NCI-H2081 (cell line): Measurements from ENCODE around the gene PROX2.

Experiments used
- DNase-seq, 2 experiments: peaks; one replicate each; lab custom pipeline; 2025; lab: John Stamatoyannopoulos, UW

PROX2 gene

DNA sequence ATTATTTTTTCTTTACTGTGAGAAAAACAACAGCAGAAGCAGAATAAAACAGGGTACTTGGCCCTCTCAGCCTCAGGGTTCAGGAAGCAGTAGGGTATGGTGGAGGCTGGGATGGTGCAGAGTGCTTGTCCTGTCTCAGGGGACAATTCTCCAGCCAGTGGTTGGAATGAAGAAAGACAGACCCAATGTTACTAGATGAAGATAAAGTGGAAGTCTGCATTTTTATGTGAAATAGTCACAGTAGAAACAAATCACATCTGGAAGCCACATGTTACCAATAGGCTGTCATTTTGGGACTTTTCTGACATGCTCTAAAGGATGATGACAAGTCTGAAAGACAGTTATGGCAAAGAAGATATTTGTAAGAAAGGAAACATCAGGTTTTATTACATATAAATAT, 32.3 kb downstream of the PROX2 start:
- no peak for DNase-seq

DNA sequence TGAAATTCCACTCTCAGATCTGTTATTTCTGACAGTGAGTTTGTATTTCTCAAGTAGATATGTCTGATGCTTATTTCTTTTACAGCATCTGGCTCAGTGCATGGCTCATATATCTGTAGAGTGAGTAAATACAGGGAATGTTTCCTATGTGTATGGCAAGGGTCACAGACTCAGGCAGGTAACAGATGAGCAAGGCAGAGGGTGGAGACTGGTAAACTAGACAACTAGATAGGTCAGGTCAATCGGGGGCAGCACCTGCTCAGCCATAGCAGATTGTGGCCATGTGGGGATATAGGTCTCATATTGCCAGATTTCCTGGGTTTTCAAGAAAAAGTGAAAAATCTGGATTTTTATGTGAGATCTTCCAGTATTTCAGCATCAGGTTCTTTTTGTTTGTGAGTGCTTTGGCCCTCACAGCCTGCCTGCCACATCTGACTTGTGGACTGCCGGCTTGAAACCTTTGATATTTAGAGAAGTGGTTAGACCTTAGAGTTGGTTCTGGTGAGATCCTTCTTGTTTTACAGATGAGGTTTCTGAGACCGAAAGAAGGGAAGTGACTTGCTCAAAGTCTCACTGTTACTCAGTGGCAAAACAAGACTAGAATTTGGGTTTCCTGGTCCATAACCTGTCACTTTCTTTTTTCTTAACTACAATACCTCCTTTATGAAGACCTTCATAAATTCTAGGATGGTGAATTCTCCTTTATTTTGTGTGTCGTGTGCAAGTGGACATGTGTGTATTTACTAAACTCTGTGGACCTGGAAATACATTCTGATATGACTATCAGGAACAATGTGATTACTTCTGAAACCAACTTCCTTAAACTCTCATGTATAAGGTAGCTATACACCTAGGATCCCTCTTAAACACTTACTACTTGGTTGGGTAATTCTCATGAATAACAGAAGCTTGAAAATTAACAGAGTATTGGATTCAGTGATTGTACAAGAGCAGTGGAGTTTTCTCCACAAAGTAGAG, 34.4 kb downstream of the PROX2 start:
- no peak for DNase-seq

DNA sequence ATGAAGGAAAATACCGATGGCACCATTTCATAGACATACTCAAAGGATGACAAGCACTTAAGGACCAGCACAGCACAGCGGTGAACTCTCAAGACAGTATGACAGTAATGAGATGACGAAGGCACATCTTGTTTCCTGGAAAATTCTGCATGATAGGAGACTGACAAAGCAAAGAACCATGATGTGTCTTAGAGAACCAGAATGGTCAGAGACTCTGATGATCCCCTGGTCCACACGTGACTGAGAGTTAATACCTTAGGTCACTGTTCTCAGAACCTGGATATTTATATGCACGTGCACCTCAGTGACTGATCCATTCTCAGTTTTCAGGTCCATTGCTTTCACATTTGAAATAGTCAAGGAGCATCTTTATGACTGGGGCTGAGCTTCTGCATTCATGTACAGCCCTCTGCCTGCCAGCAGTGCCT, 35.3 kb downstream of the PROX2 start:
- DNase-seq, result no peak

DNA sequence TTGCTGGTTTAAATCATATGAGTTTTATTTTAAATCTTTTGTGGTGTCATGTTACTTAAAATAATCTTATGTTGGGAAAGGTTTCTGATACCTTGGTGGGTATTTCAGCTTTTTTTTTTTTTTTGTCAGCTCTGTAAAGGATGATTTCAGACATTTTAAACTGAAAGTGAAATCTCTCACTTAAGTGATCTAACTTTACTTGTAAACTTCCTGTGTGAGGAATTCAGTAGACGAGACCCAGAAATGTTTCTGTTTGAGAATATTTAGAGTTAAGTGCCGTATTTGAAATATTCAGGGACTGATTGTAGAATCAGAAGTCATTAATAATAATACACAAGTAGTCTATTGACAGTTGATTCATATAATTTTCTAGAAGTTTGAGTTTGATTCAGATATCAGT, 37.8 kb downstream of the PROX2 start:
- no peak for DNase-seq

DNA sequence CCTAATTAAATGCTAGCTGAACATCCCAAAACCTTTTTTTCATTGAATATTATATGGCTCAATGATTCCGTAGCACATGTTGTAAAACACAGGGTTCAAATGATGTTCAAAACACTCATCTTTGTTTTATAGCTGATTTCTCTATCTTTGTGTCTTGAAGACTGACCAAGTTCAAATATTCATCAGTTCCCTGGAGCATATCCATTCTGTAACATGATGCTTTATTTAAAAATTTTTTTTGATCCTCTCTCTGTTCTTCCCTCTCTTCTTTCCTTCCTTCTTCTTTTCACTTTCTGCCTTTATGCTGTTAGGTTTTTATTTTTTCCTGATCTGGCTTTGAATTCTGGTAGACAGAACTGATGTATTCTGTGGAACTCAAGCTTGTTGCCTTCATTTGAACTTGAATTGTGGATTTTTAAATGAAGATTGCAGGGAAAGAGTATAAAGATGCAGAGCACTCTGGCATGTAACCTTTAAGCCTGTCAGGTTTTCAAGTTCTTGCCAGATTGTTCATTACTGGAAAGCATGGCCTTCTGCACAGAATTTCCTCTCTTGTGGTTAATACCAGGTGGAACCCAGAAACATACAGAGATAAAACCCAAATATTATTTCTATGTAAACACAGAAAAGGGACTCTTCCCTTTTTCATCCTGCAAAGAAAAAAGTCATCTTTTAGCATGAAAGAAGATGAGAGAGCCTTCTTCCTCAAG, 39.5 kb downstream of the PROX2 start:
- DNase-seq, result no peak

DNA sequence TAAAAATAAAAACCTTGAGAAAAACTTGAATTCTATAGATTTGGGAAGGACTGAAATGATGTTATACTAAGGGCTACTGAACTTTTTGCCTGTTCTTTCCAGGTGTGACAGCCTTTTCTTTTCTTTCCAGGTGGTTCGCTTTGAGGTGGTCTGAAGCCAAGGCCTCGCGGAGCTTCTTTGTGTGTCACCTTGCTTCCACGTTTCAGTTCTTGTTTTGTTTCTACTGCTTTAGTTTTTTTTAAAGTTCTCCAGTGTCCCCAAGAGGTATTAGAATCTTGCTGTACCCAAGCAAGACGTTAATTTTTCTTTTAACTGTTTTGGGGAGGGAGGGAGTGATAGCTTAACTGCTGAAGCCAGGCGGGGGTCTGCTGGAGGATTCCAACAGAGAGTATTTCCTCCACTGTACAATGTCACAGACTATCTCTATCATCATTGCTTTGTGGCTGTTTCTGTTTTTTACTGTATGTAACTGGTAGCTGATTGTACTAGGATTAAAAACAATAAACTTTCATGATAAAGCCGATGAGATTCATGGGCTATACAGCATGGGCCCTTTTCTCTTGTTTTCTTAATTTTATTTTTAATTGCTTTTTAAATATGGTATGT, 40.2 kb downstream of the PROX2 start:
- no peak for DNase-seq

DNA sequence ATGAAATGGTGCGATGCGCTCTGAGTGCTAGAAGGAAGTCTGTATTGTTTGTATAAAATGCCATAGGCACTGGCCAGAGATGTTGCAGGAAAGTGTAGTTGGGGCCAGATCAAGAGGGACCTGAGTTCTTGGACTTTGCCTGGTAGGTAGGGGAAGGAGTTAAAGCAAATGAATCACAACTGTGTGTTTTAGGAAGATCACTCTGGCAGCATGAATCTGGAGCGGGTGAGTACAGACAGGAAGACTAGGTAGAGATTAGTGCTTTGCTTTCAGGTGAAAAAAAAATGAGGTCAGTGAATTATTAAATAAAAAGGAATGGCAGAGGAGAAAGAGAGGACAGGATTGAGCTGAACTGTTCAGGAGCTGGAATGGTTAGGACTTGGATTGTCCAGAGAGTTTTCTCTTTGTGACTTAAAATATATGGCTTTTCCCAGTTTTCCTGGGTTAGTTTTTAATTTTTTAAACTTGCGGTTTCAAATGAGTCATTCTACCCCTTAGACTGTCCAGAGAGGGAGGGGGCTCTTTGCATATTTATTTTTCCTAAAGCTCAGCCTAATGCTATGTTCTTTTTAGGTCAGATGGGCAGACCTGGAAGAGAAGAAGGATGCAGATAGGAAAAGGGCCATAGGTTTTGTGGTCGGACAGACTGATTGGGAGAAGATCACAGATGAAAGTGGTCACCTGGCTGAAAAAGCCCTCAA, 41.1 kb downstream of the PROX2 start:
- no peak for DNase-seq

DNA sequence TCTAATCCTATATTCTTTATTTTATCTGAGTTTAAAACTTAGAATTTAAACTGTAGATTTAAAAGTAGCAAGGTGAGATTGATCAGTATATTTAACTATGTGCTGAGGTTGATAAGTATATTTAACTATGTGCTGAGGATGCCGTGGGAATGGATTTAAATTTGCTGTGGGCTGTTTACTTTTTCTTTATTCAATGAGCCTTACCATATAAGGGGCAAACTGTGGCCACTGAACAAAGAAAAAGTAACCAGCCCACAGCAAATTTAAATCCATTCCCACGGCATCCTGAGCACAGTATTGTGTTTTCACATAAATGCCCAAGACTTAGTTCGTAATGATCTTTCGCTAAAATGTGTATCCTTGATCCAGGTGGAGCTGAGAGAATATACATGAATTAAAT, 43.1 kb downstream of the PROX2 start:
- DNase-seq, result no peak

DNA sequence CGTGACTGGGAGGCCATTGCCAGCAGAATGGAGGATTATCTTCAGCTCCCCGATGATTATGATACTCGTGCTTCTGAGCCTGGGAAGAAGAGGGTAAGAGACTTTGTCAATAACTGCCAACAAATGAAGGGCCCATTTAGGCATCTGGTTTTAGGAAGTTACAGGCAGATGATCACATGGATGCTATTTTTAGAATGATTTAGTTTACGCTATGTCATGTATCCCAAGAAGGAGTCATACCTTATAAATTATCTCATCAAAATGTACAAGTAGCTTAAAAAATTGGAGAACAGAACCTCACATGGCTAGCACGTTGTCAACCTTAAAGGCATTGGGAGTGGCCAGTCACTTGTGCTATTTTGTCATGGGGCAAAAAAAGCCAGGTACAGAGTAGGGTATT, 46.7 kb downstream of the PROX2 start:
- DNase-seq, result no peak

DNA sequence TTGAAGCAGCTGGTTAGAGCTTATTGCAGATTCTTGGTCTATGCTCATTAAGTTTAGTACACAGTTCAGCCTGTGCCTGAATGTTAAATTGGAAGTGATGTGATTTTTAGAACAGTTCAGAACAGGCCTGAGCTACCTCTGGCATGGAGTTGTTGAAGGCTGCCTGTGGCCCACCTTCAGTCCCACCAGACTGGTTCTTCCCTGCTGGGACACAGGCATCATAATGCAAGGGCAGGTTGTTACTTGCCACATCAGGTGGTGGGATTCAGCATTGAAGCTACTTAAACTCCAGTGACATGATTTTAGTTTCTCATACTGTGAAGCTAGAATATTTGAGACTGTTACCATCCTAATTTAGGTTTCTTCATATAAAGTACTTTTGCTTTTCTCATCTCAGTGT, 49.4 kb downstream of the PROX2 start:
- DNase-seq, result no peak
